Skin epidermis (tissue), 12 donors: ENCODE measurements around the gene FBXO28.
"Not testable (repeated sequence)": the region's sequence is repeated elsewhere in the genome, so short reads cannot be mapped to it uniquely, and the experiment has no call there.

ENCODE experiments used
- H3K27ac ChIP-seq, 21 experiments: fragments of 200-600 bp; sonication (generic) in 11 of 21; one replicate each; pipeline ENCODE4 v1.5.0; 2020; ENCODE audit warnings: mild to moderate bottlenecking in 3 of 21, inconsistent platforms in 2 of 21, moderate library complexity in 2 of 21
- H3K4me3 ChIP-seq, 7 experiments: fragments of 200-600 bp; sonication (generic) in 2 of 7; one replicate each; pipeline ENCODE4 v1.5.0; 2020; ENCODE audit warnings: inconsistent platforms in 2 of 7, mild to moderate bottlenecking in 2 of 7, moderate library complexity in 1 of 7

The FBXO28 gene, protein sequence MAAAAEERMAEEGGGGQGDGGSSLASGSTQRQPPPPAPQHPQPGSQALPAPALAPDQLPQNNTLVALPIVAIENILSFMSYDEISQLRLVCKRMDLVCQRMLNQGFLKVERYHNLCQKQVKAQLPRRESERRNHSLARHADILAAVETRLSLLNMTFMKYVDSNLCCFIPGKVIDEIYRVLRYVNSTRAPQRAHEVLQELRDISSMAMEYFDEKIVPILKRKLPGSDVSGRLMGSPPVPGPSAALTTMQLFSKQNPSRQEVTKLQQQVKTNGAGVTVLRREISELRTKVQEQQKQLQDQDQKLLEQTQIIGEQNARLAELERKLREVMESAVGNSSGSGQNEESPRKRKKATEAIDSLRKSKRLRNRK

DNA sequence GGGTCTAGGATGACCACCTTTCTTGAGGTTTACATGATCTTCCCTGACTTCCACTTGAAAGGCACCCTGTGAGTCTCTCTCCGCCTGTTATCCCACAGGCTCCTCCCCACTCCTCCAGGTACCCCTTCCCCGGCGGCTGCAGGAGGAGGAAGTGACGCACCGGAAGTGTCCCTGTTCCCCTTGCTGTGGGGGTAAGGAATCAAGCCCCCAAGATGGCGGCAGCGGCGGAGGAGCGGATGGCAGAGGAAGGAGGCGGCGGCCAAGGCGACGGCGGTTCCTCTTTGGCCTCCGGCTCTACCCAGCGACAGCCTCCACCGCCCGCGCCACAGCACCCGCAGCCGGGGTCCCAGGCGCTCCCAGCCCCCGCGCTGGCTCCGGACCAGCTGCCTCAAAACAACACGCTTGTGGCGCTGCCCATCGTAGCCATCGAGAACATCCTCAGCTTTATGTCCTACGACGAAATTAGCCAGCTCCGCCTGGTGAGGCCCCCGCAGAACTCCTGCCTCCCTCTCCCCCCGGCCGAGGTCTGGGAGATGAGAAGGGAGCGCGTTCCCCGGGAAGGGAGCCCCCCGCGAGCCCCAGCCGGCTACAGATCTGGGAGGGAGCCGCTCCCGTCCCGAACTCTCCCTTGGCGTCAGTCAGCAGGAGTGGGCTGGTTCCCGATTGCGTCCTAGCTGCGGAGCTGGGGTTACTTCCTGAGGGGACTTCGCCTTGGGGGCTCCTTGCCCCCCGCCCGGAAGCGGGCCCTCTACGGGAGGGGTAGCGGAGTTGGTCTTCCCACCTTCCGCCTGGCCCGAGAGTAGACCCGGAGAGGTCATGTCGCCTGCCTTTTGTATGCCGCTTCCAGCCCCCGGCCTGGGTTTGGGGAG is at the start of gene FBXO28:
FBXO28 (plus strand) TSS at position 194 of the 869 bp plus-strand sequence; CDS start at position 213, 19 bp downstream.
- Histone ChIP-seq H3K27ac (peak within 1 kb of the TSS; percentile 79 to 98 (median 95)), H3K4me3 (peak within 1 kb of the TSS; percentile 70 to 94 (median 85))

DNA sequence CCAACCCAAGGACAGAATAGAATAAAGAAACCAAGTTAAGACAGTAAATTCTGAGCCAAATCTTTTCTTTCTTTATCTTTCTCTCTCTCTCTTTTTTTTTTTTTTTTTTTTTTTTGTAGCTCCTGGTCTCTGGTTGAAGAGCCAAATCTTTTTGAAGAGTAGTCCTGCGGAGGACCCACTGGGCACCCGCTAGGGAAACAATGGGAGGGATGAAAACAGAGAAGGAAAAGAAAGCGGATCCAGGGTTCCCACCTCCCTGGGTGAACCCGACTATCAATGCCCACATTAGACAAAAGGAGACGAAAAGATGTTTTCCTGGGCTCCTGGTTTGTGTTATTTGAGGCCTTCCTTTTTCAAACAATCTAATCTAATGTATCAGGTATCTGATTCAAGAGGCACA is 49.8 kb upstream of the FBXO28 start:
- Histone ChIP-seq H3K4me3 (no peak overlapping the region), H3K27ac (no peak overlapping the region)

DNA sequence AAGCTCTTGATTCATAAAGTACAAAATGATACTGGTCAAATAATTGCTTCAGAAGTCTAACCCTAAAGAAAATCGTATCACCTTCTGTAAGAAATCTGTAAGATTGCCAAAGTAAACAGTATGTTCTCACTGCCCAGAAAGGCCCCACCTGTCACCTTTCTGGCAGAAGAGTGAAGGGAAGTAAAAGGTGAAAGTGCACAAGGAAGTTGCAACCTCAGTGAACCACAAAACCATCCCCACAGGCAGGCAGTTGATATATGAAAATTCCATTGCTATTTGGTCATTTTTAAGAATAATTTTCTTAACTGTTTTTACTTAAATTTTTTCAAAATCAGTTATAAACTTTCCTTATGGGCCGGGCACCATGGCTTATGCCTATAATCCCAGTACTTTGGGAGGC is 48.5 kb upstream of the FBXO28 start:
- H3K27ac ChIP-seq, result no peak overlapping the region
- no peak overlapping the region for H3K4me3 ChIP-seq

DNA sequence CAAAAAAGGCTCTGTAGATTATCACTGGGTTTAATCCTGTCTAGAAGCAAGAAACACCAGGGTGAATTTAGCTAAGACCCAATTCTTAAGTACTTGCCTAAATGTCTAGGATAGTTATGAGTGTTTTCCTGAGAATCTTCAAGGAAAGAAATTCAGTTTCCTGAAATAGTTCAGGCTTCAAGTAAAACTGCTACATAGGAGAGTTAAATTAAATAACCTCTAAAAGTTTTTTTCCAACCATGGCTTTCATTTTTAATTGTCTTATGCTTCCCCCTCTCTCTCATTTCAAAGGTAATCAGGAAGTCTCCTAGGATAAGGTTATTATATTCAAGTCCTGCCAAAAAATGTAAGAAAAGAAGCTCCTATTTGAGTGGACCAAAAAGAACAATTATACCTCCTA is 46.7 kb upstream of the FBXO28 start:
- H3K4me3 ChIP-seq, result no peak overlapping the region
- no peak overlapping the region for H3K27ac ChIP-seq

DNA sequence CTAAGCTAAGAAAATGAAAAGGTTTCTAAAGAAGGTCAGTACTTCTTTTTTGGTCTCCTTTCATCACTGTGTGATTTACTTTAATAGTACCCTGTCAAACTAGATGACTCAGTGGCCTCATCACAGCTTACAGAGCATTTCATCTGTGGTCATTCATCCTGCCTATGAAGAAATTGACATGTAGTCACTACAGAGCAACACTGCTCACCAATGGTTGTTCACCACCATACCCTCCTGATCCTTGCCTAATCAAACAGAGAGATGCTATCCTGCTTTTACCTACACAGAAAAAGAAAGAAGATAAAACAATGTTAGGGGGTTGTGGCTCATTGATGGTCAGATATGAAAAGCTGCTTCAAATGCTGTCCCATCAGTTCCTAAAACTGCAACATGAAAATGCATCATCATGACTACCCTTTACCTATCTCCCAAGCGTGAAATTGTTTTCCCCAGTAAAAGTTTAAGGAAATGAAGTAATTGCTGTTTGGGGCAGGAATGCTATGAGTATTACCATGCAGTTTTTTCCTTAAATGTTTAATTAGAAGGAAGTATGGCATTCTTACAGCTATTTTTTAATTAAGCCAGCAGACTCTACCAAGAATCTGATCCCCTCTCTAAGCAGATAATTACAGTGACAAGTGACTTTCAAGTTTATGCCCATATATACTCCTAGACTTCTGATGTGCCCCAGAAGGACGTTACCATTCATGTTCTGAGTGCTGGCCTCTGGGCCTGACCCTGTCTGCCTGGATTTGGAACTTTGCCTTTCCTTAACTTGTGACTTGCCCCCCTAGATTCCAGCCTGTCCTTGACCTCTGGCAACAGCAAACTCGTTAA is 46.1 kb upstream of the FBXO28 start:
- no peak overlapping the region for H3K27ac ChIP-seq

DNA sequence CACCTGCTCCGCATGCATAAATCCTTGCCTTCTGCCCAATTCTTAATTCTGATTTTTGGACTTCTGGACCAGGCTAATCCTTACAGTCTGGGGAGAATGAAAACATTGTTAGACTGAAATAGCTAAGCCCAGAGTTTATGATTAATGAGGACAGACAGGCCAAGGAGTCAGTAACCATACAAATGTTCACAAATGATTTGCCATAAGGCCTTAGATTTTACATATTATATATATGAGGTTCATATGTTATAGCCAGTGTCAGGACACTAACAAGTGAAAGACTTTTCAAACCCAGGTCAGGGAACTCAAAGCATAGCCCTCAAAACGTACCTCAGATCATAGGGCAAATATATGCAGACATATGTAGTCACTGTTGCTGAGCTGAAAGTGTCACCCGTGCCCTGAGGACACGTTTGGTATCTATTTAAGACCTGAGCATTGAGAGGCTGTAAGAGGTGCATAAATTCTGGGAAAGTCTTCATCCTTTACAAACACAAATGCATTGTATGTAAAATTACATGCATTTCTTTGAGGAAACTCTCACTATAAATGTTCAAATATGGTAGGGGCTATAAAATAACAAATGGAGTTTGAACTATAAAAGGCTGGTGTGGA is 45.3 kb upstream of the FBXO28 start:
- Histone ChIP-seq H3K4me3 (no peak overlapping the region), H3K27ac (no peak overlapping the region)

More for the DNA sequence above, 46.1 kb upstream of the FBXO28 start:
- H3K4me3 ChIP-seq, result no peak overlapping the region

DNA sequence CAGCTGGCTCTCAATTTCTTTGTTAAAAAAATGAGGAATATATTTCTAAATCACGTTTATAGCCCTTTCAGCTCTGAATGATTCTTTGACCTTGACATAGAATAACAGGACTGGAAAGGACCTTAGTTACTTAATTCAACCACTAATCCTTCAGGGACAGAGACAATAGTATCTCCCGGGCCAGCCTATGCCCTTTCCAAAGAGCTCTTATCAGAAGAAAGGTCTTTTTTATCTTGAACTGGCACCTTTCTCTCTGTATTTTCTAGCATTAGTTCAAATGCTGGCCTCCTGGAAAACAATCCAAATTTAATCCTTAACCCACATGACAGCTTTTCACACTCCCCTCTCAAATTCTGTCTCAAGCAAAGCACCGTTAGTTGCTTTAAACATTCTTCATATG is 44.8 kb upstream of the FBXO28 start:
- no peak overlapping the region for H3K4me3 ChIP-seq
- no peak overlapping the region for H3K27ac ChIP-seq

DNA sequence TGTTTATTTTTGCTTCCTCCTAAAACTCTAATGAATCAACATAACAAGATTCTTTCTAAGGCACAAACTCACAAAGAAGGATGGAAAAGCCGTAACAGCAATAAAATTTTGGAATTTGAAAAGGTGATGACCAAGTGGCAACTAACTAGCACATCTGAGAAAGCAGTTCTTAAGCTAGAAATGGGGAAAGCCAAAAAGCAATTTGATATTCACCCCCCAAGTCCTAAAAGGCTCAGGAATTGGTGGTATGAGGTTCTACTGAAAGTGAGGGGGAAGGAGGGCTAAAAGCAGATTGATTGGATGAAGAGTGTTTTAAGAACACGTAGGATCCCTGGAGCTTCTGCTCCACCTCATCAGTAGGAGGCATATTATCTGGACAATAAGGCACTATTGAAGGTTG is 43.4 kb upstream of the FBXO28 start:
- Histone ChIP-seq H3K4me3 (no peak overlapping the region), H3K27ac (no peak overlapping the region)

DNA sequence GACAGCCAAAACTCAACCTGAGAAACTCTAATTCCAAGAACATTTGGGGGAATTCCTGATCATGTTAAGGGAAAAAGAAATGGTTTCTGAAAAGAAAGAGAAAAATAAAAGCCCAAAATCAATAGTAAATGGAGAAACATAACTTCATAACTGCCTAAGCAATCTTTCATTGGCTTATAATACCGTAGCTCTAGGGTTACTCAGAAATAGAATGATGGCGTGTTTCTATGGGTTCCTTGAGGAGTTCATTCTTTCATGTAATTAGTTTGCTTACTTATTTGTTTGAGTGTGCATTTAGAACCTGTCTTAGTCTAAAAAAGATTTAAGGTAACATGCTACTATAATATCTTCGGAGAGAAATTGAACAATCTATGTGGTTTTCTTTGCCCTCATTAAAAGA is 37.5 kb upstream of the FBXO28 start:
- no peak overlapping the region for H3K4me3 ChIP-seq

DNA sequence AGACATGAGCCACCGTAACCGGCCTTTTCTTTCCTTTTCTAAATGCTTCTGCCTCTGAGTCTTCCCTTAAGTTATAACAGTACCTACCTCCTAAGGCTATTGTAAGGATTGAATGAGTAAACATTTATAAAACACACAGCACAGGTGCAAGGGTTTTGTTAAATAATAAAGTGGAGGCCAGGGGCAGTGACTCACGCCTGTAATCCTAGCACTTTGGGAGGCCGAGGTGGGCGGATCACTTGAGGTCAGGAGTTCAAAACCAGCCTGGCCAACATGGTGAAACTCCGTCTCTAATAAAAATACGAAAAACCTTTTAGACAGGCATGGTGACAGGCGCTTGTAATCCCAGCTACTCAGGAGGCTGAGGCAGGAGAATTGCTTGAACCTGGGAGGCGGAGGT is 34.3 kb upstream of the FBXO28 start:
- H3K4me3 ChIP-seq, H3K27ac ChIP-seq: not testable (repeated sequence)

More for the DNA sequence above, 37.5 kb upstream of the FBXO28 start:
- no peak overlapping the region for H3K27ac ChIP-seq

DNA sequence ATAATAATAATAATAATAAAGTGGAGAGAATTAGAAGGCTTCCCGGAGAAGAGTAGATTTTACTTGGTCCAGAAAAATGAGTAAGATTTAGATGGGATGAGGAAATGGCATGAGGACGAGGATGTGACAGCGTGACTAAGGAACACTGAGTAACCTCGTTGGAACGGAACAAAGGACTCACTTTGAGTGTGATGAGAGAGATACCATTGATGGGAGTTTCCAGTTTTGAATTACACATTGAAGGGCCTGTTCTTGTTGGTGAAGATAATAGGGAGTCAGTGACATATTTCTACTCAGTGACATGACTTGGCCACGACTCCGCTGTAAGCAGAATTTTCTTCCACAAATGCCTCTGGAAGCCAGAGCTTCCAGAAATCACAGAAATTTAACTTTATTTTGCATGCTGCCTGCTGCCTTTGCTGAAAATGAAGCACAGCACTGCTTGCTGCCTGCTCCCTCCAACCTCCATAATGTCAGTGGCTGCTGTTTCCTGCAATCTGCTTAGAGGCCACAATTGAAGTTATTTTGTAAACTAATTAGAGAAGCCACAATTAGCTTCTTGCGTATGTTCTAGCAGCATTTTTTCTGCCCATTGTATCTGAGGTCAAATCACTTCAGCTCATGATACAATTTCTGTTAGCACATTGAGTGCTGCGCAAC is 33.7 kb upstream of the FBXO28 start:
- Histone ChIP-seq H3K4me3 (no peak overlapping the region), H3K27ac (no peak overlapping the region)

DNA sequence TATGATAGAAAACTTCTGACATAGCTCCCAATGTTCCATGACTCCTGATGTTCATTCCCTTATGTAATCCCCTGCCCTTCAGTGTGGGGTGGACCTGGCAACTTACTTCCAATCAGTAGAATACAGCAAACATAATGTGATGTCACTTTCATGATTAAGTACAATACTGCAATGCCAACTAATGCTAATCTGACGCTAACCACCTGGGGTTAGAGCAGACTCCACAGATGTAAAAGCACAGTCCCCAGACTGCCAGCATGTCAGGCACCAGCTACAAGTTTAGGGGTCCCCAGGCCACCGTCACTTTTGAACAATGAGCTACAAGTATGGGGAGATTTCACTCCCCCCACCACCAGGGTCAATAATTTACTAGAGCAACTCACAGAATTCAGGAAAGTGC is 32.3 kb upstream of the FBXO28 start:
- H3K27ac ChIP-seq, result no peak overlapping the region
- H3K4me3 ChIP-seq, result no peak overlapping the region

DNA sequence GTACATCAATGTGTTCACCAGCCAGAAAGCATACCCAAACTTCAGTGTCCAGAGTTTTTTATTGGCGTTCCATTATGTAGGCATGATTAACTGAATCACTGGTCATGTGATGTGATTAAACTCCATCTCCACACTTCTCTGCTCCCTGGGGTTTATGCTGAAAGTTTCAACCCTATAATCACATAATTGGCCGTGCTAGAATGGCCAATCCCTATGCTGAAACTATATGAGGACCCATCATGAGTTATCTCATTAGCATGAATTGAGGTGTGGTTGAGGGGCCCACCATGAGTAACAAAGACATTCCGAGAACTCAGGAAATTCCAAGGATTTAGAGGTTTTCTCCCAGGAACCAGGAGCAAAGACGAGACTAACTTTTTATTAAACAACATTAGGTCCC is 31.8 kb upstream of the FBXO28 start:
- H3K4me3 ChIP-seq, result no peak overlapping the region
- no peak overlapping the region for H3K27ac ChIP-seq

DNA sequence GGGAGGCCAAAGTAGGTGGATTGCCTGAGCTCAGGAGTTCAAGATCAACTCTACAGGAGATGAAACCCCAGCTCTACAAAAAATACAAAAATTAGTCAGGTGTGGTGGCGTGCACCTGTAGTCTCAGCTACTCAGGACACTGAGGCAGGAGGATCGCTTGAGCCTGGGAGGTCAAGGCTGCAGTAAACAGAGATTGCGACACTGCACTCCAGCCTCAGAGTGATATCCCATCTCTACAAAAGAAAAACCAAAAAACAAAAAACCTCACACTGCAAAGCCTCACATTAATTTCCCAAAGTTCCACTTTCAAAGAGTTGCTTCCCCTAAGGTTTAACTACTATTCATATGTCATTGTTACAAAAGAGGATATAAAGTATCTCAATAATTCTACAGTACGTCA is 29.0 kb upstream of the FBXO28 start:
- no peak overlapping the region for H3K4me3 ChIP-seq
- H3K27ac ChIP-seq, result no peak overlapping the region

DNA sequence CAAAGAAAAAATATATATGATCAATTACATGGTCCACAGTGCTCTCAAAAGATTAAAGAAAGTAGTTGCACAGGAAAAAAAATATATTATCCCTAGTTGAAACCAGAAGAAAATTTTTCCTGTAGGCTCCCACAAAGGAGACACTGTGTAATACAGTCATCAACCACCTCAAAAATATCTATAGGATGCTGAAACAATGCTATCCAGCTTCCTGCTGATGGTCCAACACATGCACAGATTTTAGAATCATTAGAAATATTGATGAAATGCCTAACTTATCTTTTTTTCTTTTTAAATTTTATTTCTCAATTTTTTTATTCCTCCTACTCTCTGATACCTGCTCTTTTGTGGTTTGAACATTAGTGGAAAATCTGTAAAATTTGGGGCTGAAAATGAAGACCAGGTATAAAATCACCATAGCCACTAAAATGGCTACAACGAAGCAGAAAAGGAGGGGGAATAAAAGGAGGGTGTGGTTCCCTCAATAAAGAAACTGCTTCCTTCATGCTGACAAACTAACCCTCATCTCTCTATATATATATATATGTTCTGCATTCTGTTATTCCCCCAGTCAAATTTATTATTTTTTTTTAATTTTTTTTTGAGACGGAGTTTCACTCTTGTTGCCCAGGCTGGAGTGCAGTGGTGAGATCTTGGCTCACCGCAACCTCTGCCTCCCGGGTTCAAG is 28.3 kb upstream of the FBXO28 start:
- H3K27ac ChIP-seq, result no peak overlapping the region
- H3K4me3 ChIP-seq, result no peak overlapping the region

DNA sequence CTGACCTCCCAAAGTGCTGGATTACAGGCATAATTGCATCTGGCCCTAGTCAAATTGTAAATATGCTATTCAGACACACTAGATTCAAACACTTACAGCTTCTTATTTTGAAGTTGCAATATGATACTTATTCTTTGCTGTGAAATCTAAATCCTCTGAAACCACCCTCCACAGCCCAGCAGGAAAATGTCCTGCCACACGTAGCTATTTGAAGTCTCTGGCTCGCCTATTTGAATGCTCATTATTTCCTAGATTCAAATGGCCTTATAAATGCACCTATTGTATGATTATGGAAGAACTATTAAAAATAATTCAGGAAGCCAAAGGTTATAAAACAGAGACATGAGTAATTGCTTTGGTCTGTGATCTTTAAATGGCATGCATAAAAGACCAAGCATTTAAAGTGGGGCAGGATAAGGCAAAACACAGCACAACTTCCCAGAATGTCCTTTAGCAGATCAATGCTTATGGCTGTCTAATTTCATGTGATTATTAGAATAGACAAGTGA is 26.6 kb upstream of the FBXO28 start:
- H3K27ac ChIP-seq, result no peak overlapping the region
- H3K4me3 ChIP-seq, result no peak overlapping the region

DNA sequence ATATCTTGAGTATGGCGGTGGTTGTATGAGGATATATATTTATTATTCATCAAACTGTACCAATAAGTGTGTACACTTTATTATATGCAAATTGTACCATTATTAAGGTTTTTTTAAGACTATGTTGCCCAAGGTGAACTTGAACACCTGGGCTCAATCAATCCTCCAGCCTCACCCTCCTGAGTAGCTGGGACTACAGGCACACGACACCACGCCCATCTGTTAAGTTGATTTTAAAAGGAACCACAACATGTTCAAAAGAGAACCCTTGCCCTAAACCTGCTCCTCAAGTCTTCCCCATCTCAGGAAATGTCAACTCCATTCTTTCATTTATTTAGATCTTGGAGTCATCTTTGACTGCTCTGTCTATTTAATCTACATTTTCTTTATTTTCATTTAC is 24.3 kb upstream of the FBXO28 start:
- H3K27ac ChIP-seq, result no peak overlapping the region

DNA sequence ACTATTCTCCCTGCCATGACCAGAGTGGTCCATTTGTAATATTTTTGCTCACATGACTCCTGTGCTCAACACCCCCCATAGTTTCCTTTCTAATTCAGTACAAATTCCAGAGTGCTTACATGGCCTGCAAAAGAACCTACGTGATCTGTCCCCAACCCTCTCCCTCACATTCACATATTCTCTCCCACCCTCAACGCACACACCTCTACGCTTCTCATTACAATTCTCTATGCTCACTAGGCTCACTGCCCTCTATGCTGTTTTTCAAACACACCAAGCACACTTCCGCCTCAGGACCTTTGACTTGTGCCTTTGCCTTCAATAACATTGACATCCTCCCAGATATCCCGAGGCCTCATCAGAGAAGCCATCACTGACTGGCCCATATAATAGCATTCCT is 23.8 kb upstream of the FBXO28 start:
- no peak overlapping the region for H3K4me3 ChIP-seq
- H3K27ac ChIP-seq, result no peak overlapping the region

More for the DNA sequence above, 24.3 kb upstream of the FBXO28 start:
- no peak overlapping the region for H3K4me3 ChIP-seq
